Mammary epithelial cell (primary cell): ENCODE results near the gene CAMTA1.

Experiments
- EZH2 ChIP-seq: IDR thresholded peaks from 2 replicates; pipeline ENCODE4 v1.6.1; 2012; ENCODE audit warnings: low read length, inconsistent platforms, borderline replicate concordance
- TF ChIP-seq, protein P1 (sequence below), 2 donors: IDR thresholded peaks in 1 of 2; conservative IDR thresholded peaks in 1 of 2; 2 replicates each; pipeline ENCODE4 v1.5.1; 2011 to 2012; ENCODE audit warnings: inconsistent platforms in 2 of 2, low read length in 2 of 2, mild to moderate bottlenecking in 2 of 2, control low read depth in 1 of 2, low read depth in 1 of 2; ENCODE audit not compliant: insufficient read depth in 1 of 2; ENCODE audit errors: extremely low read depth in 1 of 2

DNA sequence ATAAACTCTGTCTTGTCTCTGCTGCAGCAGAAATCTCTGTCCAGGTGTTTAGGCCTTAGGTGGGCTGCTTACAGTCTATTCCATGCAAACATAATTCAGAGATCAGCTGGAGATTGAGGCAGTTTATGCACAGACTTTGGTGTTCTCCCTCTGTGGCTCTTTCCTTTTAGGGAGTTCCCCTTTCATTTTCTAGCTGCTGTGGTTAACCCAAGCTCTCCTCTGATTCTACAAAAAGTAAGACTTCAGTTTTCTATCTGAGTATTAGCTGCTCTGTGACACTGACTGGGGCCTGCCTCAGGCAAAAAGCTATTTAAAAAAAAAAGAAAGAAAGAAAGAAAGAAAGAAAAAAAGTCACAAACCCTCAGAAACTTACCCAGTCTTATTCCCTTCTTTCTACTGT, 211.1 kb downstream of the CAMTA1 start:
- no peak for TF ChIP-seq EZH2
- TF ChIP-seq, protein P1, sequence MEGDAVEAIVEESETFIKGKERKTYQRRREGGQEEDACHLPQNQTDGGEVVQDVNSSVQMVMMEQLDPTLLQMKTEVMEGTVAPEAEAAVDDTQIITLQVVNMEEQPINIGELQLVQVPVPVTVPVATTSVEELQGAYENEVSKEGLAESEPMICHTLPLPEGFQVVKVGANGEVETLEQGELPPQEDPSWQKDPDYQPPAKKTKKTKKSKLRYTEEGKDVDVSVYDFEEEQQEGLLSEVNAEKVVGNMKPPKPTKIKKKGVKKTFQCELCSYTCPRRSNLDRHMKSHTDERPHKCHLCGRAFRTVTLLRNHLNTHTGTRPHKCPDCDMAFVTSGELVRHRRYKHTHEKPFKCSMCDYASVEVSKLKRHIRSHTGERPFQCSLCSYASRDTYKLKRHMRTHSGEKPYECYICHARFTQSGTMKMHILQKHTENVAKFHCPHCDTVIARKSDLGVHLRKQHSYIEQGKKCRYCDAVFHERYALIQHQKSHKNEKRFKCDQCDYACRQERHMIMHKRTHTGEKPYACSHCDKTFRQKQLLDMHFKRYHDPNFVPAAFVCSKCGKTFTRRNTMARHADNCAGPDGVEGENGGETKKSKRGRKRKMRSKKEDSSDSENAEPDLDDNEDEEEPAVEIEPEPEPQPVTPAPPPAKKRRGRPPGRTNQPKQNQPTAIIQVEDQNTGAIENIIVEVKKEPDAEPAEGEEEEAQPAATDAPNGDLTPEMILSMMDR (conservative IDR thresholded peaks at IDR 0.05 in 1 of 2, IDR thresholded peaks at IDR 0.05 in 1 of 2; ENCODE audit: extremely low read depth in 1 of 2, insufficient read depth in 1 of 2, low read depth in 1 of 2, low read length in 2 of 2) = no peak
